Activated T-helper 1 cell treated with anti-CD3 and anti-CD28 coated beads, Interleukin-12 subunit alpha, Interleukin-12 subunit beta, Interleukin-2, Interleukin-4 antibody, amounts not matched to agents 30 ng/mL and 10 ng/mL and 1 ng/mL, durations not matched to agents 14 hours and 24 hours and 36 hours (primary cell): ENCODE measurements around the gene TPD52L2. TPM values are rescaled to one million over a fixed set of nuclear protein-coding genes. Genes with fewer than 3 reads are reported as not detected.

Source experiments
- DNase-seq: peaks from one replicate; pipeline ENCODE4 v3.0.0; 2021; ENCODE audit warnings: low spot score
- H3K27ac Mint-ChIP-seq: one replicate; pipeline ENCODE4 v1.8.0; 2021; ENCODE audit warnings: mild to moderate bottlenecking, mixed read lengths
- H3K27me3 Mint-ChIP-seq: one replicate; pipeline ENCODE4 v1.8.0; 2022; ENCODE audit warnings: mild to moderate bottlenecking, moderate library complexity, mixed read lengths; ENCODE audit not compliant: insufficient read depth
- H3K36me3 Mint-ChIP-seq: one replicate; pipeline ENCODE4 v1.8.0; 2021; ENCODE audit warnings: low read depth, mixed read lengths
- H3K4me1 Mint-ChIP-seq: one replicate; pipeline ENCODE4 v1.8.0; 2021; ENCODE audit warnings: low read depth, mixed read lengths
- H3K4me3 Mint-ChIP-seq: one replicate; pipeline ENCODE4 v1.8.0; 2021; ENCODE audit warnings: mild to moderate bottlenecking, moderate library complexity, mixed read lengths
- H3K9me3 Mint-ChIP-seq: one replicate; pipeline ENCODE4 v1.8.0; 2021; ENCODE audit warnings: mixed read lengths
- intact Hi-C: fragments of 100-400 bp; cut with micrococcal nuclease; formaldehyde crosslinking; loops from one replicate; pipeline ENCODE4 v1.15.1; 2024
- total RNA-seq: library from RNA; stranded (reverse); gene quantifications from 2 replicates; pipeline ENCODE4 v1.2.3, GENCODE V29; 2022

The TPD52L2 gene
- total RNA-seq, 1 donor from 2014 or later, result 65.9 TPM

GRCh38 chr20:63829945-63830835 lies 34.9 kb upstream of the TPD52L2 start:
- Mint-ChIP-seq H3K9me3 (no peaks in the 10 kb centered on the region), H3K4me3 (peak overlapping the region; percentile 90), H3K27me3 (peaks cover 45% of the 10 kb centered on the region), H3K4me1 (peaks cover 13% of the 10 kb centered on the region), H3K36me3 (no peaks in the 10 kb centered on the region), H3K27ac (peak overlapping the region; percentile 76)
- no peak for DNase-seq
- intact Hi-C loops, result loop anchor here (2.0 kb wide), 1 partner anchor 35 kb away; the partner anchor contains the start of gene TPD52L2

- peak; percentile 40 for DNase-seq
- peaks cover 41% of the 10 kb centered on the region for H3K27me3 Mint-ChIP-seq
- H3K27ac Mint-ChIP-seq, result peak within 1 kb of the TSS; percentile 72
- H3K36me3 Mint-ChIP-seq, result no peaks in the 10 kb centered on the region
- peaks cover 13% of the 10 kb centered on the region for H3K4me1 Mint-ChIP-seq
- H3K4me3 Mint-ChIP-seq, result peak within 1 kb of the TSS; percentile 90
- no peaks in the 10 kb centered on the region for H3K9me3 Mint-ChIP-seq
- intact Hi-C loops, result no loop called here
Measured at GRCh38 chr20:63830841-63831588, 34.1 kb upstream of the TPD52L2 start, which contains the start of gene ZBTB46. Gene ZBTB46, minus strand, starts transcription at chr20:63831264. Its CDS starts 40,507 bp downstream, at chr20:63790757.

- Mint-ChIP-seq H3K4me3 (no peak overlapping the region), H3K27me3 (peaks cover 40% of the 10 kb centered on the region), H3K9me3 (no peaks in the 10 kb centered on the region), H3K27ac (no peak overlapping the region), H3K4me1 (peaks cover 13% of the 10 kb centered on the region), H3K36me3 (no peaks in the 10 kb centered on the region)
- no peak for DNase-seq
- intact Hi-C loops, result no loop called here
Measured at GRCh38 chr20:63831646-63831992, 33.5 kb upstream of the TPD52L2 start.

- Mint-ChIP-seq H3K4me1 (peaks cover 13% of the 10 kb centered on the region), H3K27me3 (peaks cover 40% of the 10 kb centered on the region)
- intact Hi-C loops, result no loop called here
Measured at GRCh38 chr20:63831993-63832686, 32.9 kb upstream of the TPD52L2 start.

GRCh38 chr20:63833776-63834490 lies 31.1 kb upstream of the TPD52L2 start:
- intact Hi-C loops, result no loop called here
- H3K9me3 Mint-ChIP-seq, result no peaks in the 10 kb centered on the region
- H3K27ac Mint-ChIP-seq, result no peak overlapping the region
- H3K4me1 Mint-ChIP-seq, result peaks cover 13% of the 10 kb centered on the region
- no peak for DNase-seq
- H3K4me3 Mint-ChIP-seq, result no peak overlapping the region
- H3K36me3 Mint-ChIP-seq, result no peaks in the 10 kb centered on the region
- peaks cover 32% of the 10 kb centered on the region for H3K27me3 Mint-ChIP-seq

More at GRCh38 chr20:63831993-63832686, 32.9 kb upstream of the TPD52L2 start:
- H3K4me3 Mint-ChIP-seq, result peak overlapping the region; percentile 37
- H3K27ac Mint-ChIP-seq, result no peak overlapping the region
- H3K36me3 Mint-ChIP-seq, result no peaks in the 10 kb centered on the region
- DNase-seq, result no peak
- H3K9me3 Mint-ChIP-seq, result no peaks in the 10 kb centered on the region

- Mint-ChIP-seq H3K9me3 (no peaks in the 10 kb centered on the region), H3K27ac (no peak overlapping the region), H3K27me3 (peaks cover 26% of the 10 kb centered on the region), H3K4me1 (peaks cover 8% of the 10 kb centered on the region), H3K4me3 (no peak overlapping the region), H3K36me3 (no peaks in the 10 kb centered on the region)
- intact Hi-C loops, result no loop called here
- no peak for DNase-seq
Measured at GRCh38 chr20:63834491-63834880, 30.6 kb upstream of the TPD52L2 start.

GRCh38 chr20:63835021-63835858 lies 29.8 kb upstream of the TPD52L2 start:
- no peaks in the 10 kb centered on the region for H3K36me3 Mint-ChIP-seq
- intact Hi-C loops, result no loop called here
- H3K27ac Mint-ChIP-seq, result no peak overlapping the region
- no peak for DNase-seq
- H3K9me3 Mint-ChIP-seq, result no peaks in the 10 kb centered on the region
- peaks cover 19% of the 10 kb centered on the region for H3K27me3 Mint-ChIP-seq
- peaks cover under 1% of the 10 kb centered on the region for H3K4me1 Mint-ChIP-seq
- no peak overlapping the region for H3K4me3 Mint-ChIP-seq

- no peak for DNase-seq
- intact Hi-C loops, result no loop called here
- peaks cover 24% of the 10 kb centered on the region for H3K27me3 Mint-ChIP-seq
- no peaks in the 10 kb centered on the region for H3K4me1 Mint-ChIP-seq
- H3K9me3 Mint-ChIP-seq, result no peaks in the 10 kb centered on the region
- no peak overlapping the region for H3K4me3 Mint-ChIP-seq
- no peak overlapping the region for H3K27ac Mint-ChIP-seq
- no peaks in the 10 kb centered on the region for H3K36me3 Mint-ChIP-seq
Measured at GRCh38 chr20:63836458-63837344, 28.4 kb upstream of the TPD52L2 start.

GRCh38 chr20:63837479-63837878 lies 27.6 kb upstream of the TPD52L2 start:
- no peaks in the 10 kb centered on the region for H3K9me3 Mint-ChIP-seq
- peaks cover 4% of the 10 kb centered on the region for H3K4me1 Mint-ChIP-seq
- intact Hi-C loops, result no loop called here
- DNase-seq, result no peak
- no peak overlapping the region for H3K27ac Mint-ChIP-seq
- H3K4me3 Mint-ChIP-seq, result no peak overlapping the region
- H3K36me3 Mint-ChIP-seq, result no peaks in the 10 kb centered on the region
- H3K27me3 Mint-ChIP-seq, result peaks cover 29% of the 10 kb centered on the region

DNA sequence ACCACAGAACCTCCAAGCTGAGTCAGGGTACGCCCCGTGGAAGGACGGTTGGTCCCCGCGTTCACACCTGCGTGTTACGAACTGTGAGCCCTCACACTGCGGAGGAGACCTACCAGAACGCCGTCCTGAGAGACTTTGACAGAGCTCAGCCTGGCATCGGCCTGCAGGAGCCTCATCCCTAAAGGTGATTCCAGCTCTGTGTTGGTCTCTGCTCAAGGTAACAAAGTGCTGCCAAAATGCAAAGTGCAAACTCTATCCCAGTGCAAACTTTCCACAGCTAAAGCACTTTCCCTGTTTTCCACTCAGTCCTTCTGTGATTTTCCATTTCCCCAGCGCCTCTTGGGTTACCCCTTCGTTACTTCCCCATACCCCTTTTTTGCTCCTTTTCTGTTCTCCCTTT lies 25.4 kb upstream of the TPD52L2 start:
- H3K27ac Mint-ChIP-seq, result no peak overlapping the region
- H3K9me3 Mint-ChIP-seq, result no peaks in the 10 kb centered on the region
- no peak for DNase-seq
- no peak overlapping the region for H3K4me3 Mint-ChIP-seq
- no peaks in the 10 kb centered on the region for H3K36me3 Mint-ChIP-seq
- peaks cover 4% of the 10 kb centered on the region for H3K4me1 Mint-ChIP-seq
- intact Hi-C loops, result no loop called here
- peaks cover 24% of the 10 kb centered on the region for H3K27me3 Mint-ChIP-seq

DNA sequence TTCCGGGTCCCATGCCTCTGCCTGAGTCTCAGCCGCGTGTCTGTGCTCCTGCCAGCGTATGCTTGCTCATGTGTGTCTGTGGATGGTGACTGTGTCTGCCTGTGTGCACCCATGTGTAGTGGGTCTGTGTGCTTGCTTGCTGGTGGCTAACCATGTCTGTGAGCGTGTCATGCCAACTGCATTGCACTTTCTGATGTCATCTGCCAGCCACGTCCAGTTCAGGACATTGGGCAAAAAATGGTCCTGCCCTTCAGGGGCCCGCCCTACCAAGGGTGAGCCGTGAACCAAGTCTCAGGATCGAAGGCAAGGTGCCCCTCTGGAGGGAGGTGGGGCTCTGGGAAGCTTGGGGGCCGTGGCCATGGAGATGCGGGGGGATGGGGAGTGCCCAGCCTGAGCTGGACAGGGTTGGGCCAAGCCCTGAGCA lies 24.7 kb upstream of the TPD52L2 start:
- no peak overlapping the region for H3K4me3 Mint-ChIP-seq
- H3K9me3 Mint-ChIP-seq, result no peaks in the 10 kb centered on the region
- DNase-seq, result no peak
- H3K4me1 Mint-ChIP-seq, result peaks cover 4% of the 10 kb centered on the region
- H3K36me3 Mint-ChIP-seq, result no peaks in the 10 kb centered on the region
- intact Hi-C loops, result no loop called here
- H3K27ac Mint-ChIP-seq, result peak overlapping the region; percentile 13
- peaks cover 29% of the 10 kb centered on the region for H3K27me3 Mint-ChIP-seq
